T-helper 1 cell treated with Interleukin-12 subunit alpha and Interleukin-12 subunit beta and Interleukin-4 antibody, amounts not matched to agents 30 μg/mL and 1 μg/mL, for 36 hours (primary cell): ENCODE measurements around the gene LRRIQ1.
"Not testable (repeated sequence)": the region's sequence is repeated elsewhere in the genome, so short reads cannot be mapped to it uniquely, and the experiment has no call there.

Source experiments
- H3K27ac Mint-ChIP-seq: one replicate; pipeline ENCODE4 v1.8.0; 2021; ENCODE audit warnings: mild to moderate bottlenecking, mixed read lengths
- H3K27me3 Mint-ChIP-seq: one replicate; pipeline ENCODE4 v1.8.0; 2021; ENCODE audit warnings: low read depth, mixed read lengths
- H3K36me3 Mint-ChIP-seq: one replicate; pipeline ENCODE4 v1.8.0; 2021; ENCODE audit warnings: low read depth, mixed read lengths
- H3K4me1 Mint-ChIP-seq: one replicate; pipeline ENCODE4 v1.8.0; 2021; ENCODE audit warnings: low read depth, mixed read lengths
- H3K4me3 Mint-ChIP-seq: one replicate; pipeline ENCODE4 v1.8.0; 2021; ENCODE audit warnings: mild to moderate bottlenecking, moderate library complexity, mixed read lengths
- H3K9me3 Mint-ChIP-seq: one replicate; pipeline ENCODE4 v1.8.0; 2021; ENCODE audit warnings: mixed read lengths

Gene LRRIQ1, protein sequence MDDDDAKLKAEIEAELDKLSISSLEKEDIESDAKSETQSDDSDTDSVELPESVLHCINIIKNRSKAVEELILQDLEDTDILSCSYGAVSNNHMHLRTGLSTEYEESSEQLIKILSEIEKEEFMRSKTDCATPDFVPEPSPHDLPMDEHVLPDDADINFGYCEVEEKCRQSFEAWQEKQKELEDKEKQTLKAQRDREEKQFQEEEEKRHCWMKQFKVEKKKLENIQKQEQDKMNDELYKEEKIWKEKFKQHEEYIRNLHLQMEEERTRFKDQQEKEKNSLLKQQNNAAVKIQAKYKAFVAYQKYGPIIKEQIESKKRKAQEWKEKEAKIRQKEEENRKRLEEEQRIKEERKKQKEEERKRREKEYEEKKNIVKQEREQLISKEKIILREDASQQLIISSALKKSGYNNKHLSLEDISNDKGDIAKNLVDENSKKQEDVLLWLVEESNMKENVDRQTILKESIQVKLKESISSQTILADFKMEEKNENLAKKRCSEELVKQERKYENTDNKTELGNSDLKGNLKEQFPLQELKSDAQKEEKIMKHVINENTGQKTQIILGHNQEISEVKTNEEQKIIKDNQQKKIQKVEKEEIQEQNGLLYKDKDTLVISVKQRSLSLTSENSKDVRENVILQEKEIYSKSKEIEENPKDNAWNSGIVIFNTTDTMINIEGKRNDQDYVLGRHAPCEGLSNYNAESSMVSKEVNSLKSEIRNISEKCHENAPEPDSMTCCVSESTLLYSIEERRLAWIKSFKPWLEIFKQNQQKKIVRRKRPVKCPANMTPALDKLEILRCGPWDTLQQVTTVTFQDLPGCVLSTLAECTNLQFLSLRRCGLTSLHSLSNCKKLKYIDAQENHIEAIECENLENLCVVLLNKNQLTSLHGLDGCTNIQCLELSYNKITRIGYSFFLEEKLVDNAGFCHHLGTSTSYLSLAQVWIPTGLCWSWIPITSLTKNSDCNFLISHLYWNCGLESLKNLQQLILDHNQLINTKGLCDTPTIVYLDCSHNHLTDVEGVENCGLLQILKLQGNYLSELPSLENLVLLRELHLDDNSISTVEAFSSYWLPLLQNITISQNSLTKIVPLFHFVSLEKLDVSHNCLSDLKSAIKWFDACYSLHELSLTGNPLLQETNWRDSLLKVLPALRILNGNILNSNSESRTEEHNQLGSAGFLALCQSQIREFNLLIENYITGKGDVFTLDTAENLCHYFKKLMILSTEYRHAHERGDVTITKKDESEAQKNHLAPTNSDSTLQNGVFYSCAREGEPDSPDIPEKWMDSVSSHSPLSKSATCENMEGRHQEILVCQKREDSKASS (N-terminal part only)

GRCh38 chr12:85036234-85036707 is at the start of gene LRRIQ1, which contains the start of gene TSPAN19:
LRRIQ1 (plus strand) TSS chr12:85036351; CDS start chr12:85038177, 1,826 bp downstream.
TSPAN19 (minus strand) TSS chr12:85036277; CDS start chr12:85029946, 6,331 bp downstream.
- H3K27ac Mint-ChIP-seq, result no peak within 1 kb of the TSS
- H3K4me3 Mint-ChIP-seq, result peak within 1 kb of the TSS; percentile 73
- no peaks in the 10 kb centered on the region for H3K9me3 Mint-ChIP-seq
- H3K27me3 Mint-ChIP-seq, result peaks cover 7% of the 10 kb centered on the region
- H3K36me3 Mint-ChIP-seq, result no peaks in the 10 kb centered on the region
- peaks cover 5% of the 10 kb centered on the region for H3K4me1 Mint-ChIP-seq

DNA sequence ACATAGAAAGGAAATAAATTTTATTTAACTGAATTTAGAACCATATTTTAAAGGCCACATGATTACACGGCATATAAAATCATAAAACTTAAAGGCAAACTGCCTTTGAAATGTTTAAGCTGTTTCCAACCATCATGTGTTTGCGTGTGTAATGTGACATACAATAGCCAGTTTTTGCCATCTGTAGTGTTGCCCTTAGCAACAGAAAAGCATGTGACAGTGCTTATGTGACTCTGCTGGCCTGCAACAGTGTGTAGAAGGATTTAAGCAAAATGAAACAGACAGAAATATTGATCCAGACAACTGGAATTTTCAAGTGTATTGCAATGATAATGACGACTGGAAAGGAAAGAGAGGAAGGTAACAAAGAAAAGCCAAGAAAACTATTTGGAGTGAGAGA is 49.6 kb upstream of the LRRIQ1 start:
- H3K4me1 Mint-ChIP-seq, result no peaks in the 10 kb centered on the region

GRCh38 chr12:84994426-84994825 is 41.7 kb upstream of the LRRIQ1 start:
- Mint-ChIP-seq H3K27me3 (no peaks in the 10 kb centered on the region), H3K27ac (no peak overlapping the region), H3K4me3 (no peak overlapping the region), H3K9me3 (no peaks in the 10 kb centered on the region), H3K36me3 (no peaks in the 10 kb centered on the region), H3K4me1 (no peaks in the 10 kb centered on the region)

More for the DNA sequence above, 49.6 kb upstream of the LRRIQ1 start:
- H3K9me3 Mint-ChIP-seq, result no peaks in the 10 kb centered on the region
- H3K36me3 Mint-ChIP-seq, result no peaks in the 10 kb centered on the region
- H3K4me3 Mint-ChIP-seq, result no peak overlapping the region
- no peak overlapping the region for H3K27ac Mint-ChIP-seq
- H3K27me3 Mint-ChIP-seq, result no peaks in the 10 kb centered on the region

GRCh38 chr12:84995641-84996040 is 40.5 kb upstream of the LRRIQ1 start:
- Mint-ChIP-seq H3K4me3 (no peak overlapping the region), H3K4me1 (no peaks in the 10 kb centered on the region), H3K27ac (no peak overlapping the region), H3K9me3 (no peaks in the 10 kb centered on the region), H3K36me3 (no peaks in the 10 kb centered on the region), H3K27me3 (no peaks in the 10 kb centered on the region)

DNA sequence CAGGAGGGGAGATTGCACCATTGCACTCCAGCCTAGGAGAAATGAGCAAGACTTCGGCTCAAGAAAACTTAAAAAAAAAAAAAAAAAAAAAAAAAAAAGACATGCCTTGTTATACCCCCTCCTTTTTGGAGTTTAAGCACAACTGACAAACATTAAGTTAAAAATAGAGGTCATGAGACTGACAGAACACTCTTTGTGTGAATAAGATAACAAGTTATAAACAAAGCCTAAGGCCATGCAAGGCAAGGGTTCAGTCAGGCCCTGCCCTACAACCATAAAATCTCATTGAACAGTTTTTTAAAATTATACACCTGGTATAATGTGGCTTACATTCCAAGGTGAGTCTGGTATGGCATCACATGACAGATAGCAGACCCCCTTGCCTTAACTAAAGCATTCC is 39.4 kb upstream of the LRRIQ1 start:
- no peaks in the 10 kb centered on the region for H3K27me3 Mint-ChIP-seq
- H3K4me3 Mint-ChIP-seq, result no peak overlapping the region
- no peaks in the 10 kb centered on the region for H3K9me3 Mint-ChIP-seq

DNA sequence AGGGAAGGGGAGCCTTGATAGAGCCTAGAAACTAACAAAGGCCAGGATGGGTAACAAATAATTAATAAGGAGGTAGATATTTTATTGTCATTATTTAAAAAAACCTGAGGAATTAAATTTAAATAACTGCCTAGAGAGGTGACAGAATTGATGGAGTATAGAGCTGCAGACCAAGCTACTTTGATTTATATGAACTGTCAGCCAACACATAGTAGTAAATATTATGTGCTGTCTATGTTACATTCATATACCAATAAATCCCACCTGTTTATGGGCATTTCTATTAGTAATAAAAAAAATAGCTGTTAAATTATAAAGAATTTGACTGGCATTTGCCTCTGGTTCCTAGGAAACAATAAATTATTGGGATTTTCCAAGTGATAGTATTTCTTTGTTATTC is 37.8 kb upstream of the LRRIQ1 start:
- no peaks in the 10 kb centered on the region for H3K4me1 Mint-ChIP-seq
- H3K27ac Mint-ChIP-seq, result no peak overlapping the region
- H3K27me3 Mint-ChIP-seq, result no peaks in the 10 kb centered on the region
- no peaks in the 10 kb centered on the region for H3K9me3 Mint-ChIP-seq
- H3K36me3 Mint-ChIP-seq, result no peaks in the 10 kb centered on the region
- no peak overlapping the region for H3K4me3 Mint-ChIP-seq

More for the DNA sequence above, 39.4 kb upstream of the LRRIQ1 start:
- no peaks in the 10 kb centered on the region for H3K4me1 Mint-ChIP-seq
- no peaks in the 10 kb centered on the region for H3K36me3 Mint-ChIP-seq
- H3K27ac Mint-ChIP-seq, result no peak overlapping the region

- no peak overlapping the region for H3K27ac Mint-ChIP-seq
- no peaks in the 10 kb centered on the region for H3K9me3 Mint-ChIP-seq
- no peaks in the 10 kb centered on the region for H3K27me3 Mint-ChIP-seq
- H3K4me3 Mint-ChIP-seq, result no peak overlapping the region
- H3K36me3 Mint-ChIP-seq, result no peaks in the 10 kb centered on the region
- no peaks in the 10 kb centered on the region for H3K4me1 Mint-ChIP-seq
Measured at GRCh38 chr12:85000729-85001128, 35.4 kb upstream of the LRRIQ1 start.

GRCh38 chr12:85002778-85003296 is 33.3 kb upstream of the LRRIQ1 start:
- Mint-ChIP-seq H3K9me3 (no peaks in the 10 kb centered on the region), H3K27me3 (no peaks in the 10 kb centered on the region), H3K36me3 (no peaks in the 10 kb centered on the region), H3K4me1 (no peaks in the 10 kb centered on the region), H3K4me3 (no peak overlapping the region), H3K27ac (no peak overlapping the region)

- Mint-ChIP-seq H3K4me1 (no peaks in the 10 kb centered on the region), H3K9me3 (no peaks in the 10 kb centered on the region), H3K27ac (no peak overlapping the region), H3K4me3 (no peak overlapping the region), H3K36me3 (no peaks in the 10 kb centered on the region), H3K27me3 (no peaks in the 10 kb centered on the region)
Measured at GRCh38 chr12:85004204-85004603, 31.9 kb upstream of the LRRIQ1 start.

DNA sequence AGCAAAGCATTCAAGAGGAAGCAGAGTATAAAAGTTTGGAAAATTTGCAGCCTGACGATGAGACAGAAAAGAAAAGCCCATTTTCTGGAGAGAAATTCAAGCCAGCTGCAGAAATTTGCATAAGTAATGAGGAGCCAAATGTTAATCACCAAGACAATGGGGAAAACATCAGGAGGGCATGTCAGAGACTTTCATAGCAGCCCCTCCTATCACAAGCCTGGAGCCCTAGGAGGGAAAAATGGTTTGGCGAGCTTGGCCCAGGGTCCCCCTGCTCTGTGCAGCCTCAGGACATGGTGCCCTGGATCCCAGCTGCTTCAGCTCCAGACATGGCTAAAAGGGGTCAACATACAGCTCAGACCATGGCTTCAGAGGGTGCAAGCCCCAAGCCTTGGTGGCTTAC is 31.1 kb upstream of the LRRIQ1 start:
- not testable (repeated sequence) for H3K27ac Mint-ChIP-seq, H3K4me1 Mint-ChIP-seq, H3K9me3 Mint-ChIP-seq

DNA sequence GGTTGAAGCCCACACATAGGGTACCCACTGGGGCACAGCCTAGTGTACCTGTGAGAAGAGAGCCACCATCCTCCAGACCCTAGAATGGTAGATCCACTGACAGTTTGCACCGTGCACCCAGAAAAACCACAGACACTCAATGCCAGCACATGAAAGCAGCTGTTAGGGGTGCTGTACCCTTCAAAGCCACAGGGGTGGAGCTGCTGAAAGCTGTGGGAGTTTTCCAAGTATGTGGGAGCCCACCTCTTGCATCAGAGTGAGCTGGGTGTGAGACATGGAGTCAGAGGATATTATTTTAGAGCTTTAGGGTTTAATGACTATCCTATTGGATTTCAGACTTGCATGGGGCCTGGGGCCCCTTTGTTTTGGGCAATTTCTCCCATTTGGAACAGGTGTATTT is 30.5 kb upstream of the LRRIQ1 start:
- H3K4me3 Mint-ChIP-seq, result no peak overlapping the region
- no peaks in the 10 kb centered on the region for H3K27me3 Mint-ChIP-seq
- no peaks in the 10 kb centered on the region for H3K4me1 Mint-ChIP-seq
- no peaks in the 10 kb centered on the region for H3K9me3 Mint-ChIP-seq
- no peaks in the 10 kb centered on the region for H3K36me3 Mint-ChIP-seq
- no peak overlapping the region for H3K27ac Mint-ChIP-seq

More for the DNA sequence above, 31.1 kb upstream of the LRRIQ1 start:
- not testable (repeated sequence) for H3K27me3 Mint-ChIP-seq, H3K36me3 Mint-ChIP-seq, H3K4me3 Mint-ChIP-seq

GRCh38 chr12:85006206-85006605 is 29.9 kb upstream of the LRRIQ1 start:
- Mint-ChIP-seq H3K4me3 (no peak overlapping the region), H3K9me3 (no peaks in the 10 kb centered on the region), H3K36me3 (no peaks in the 10 kb centered on the region), H3K27ac (no peak overlapping the region), H3K4me1 (no peaks in the 10 kb centered on the region), H3K27me3 (no peaks in the 10 kb centered on the region)

- H3K27me3 Mint-ChIP-seq, result no peaks in the 10 kb centered on the region
- H3K4me3 Mint-ChIP-seq, result no peak overlapping the region
- H3K36me3 Mint-ChIP-seq, result no peaks in the 10 kb centered on the region
- no peaks in the 10 kb centered on the region for H3K4me1 Mint-ChIP-seq
- H3K27ac Mint-ChIP-seq, result no peak overlapping the region
- H3K9me3 Mint-ChIP-seq, result no peaks in the 10 kb centered on the region
Measured at GRCh38 chr12:85007836-85008235, 28.3 kb upstream of the LRRIQ1 start.

GRCh38 chr12:85016413-85016812 is 19.7 kb upstream of the LRRIQ1 start:
- no peaks in the 10 kb centered on the region for H3K27me3 Mint-ChIP-seq
- H3K27ac Mint-ChIP-seq, result no peak overlapping the region
- no peak overlapping the region for H3K4me3 Mint-ChIP-seq
- no peaks in the 10 kb centered on the region for H3K9me3 Mint-ChIP-seq
- H3K4me1 Mint-ChIP-seq, result no peaks in the 10 kb centered on the region
- no peaks in the 10 kb centered on the region for H3K36me3 Mint-ChIP-seq
